A673 (cell line): ENCODE results near the gene FNDC3B. TPM values are rescaled to one million over a fixed set of nuclear protein-coding genes. Genes with fewer than 3 reads are reported as not detected.

Experiments used
- BruUV-seq: library from RNA; stranded (reverse); fragments of 400-500 nt; replicated peaks from 2 replicates; lab custom pipeline; 2021; lab: Mats Ljungman, UMichigan
- CTCF ChIA-PET: fragments of 300-600 bp; sonication (Branson Sonifier 250); formaldehyde crosslinking; loops from one replicate; lab custom pipeline; 2022; ENCODE audit warnings: antibody characterized with exemption; lab: Charles Lee
- POLR2A ChIA-PET: fragments of 300-600 bp; sonication (Branson Sonifier 250); formaldehyde crosslinking; loops from one replicate; lab custom pipeline; 2022; ENCODE audit warnings: antibody characterized with exemption; ENCODE audit not compliant: low non-redundant PET; lab: Charles Lee
- DNase-seq: peaks from one replicate; pipeline ENCODE4 v3.0.0-alpha.2; 2015; ENCODE audit warnings: low spot score
- H3K27ac ChIP-seq: fragments of 200-600 bp; sonication (generic); 2 replicates; pipeline ENCODE4 v1.5.1; 2016; ENCODE audit warnings: mixed run types, low read depth, mild to moderate bottlenecking, mixed read lengths, antibody characterized with exemption, low read length; ENCODE audit not compliant: poor library complexity, severe bottlenecking
- H3K27me3 ChIP-seq: fragments of 200-600 bp; sonication (generic); replicated peaks from 2 replicates; pipeline ENCODE4 v1.6.1; 2017; ENCODE audit warnings: mixed run types, low read depth, mild to moderate bottlenecking, mixed read lengths, antibody characterized with exemption, low read length; ENCODE audit not compliant: insufficient read depth, poor library complexity
- H3K36me3 ChIP-seq: fragments of 200-600 bp; sonication (generic); 2 replicates; pipeline ENCODE4 v1.6.1; 2016; ENCODE audit warnings: mixed run types, mild to moderate bottlenecking, mixed read lengths, antibody characterized with exemption, low read length; ENCODE audit not compliant: insufficient read depth, poor library complexity, severe bottlenecking
- H3K4me1 ChIP-seq: fragments of 200-600 bp; sonication (generic); 2 replicates; pipeline ENCODE4 v1.6.1; 2017; ENCODE audit warnings: mixed run types, mild to moderate bottlenecking, mixed read lengths, antibody characterized with exemption, low read length; ENCODE audit not compliant: insufficient read depth, poor library complexity, severe bottlenecking
- H3K4me3 ChIP-seq: fragments of 200-600 bp; sonication (generic); 2 replicates; pipeline ENCODE4 v1.5.1; 2016; ENCODE audit warnings: low read depth, mixed run types, mild to moderate bottlenecking, mixed read lengths, low read length; ENCODE audit not compliant: poor library complexity, severe bottlenecking
- H3K9me3 ChIP-seq: fragments of 200-600 bp; sonication (generic); 2 replicates; pipeline ENCODE4 v1.6.1; 2016; ENCODE audit warnings: mixed run types, low read depth, mild to moderate bottlenecking, mixed read lengths, antibody characterized with exemption, low read length; ENCODE audit not compliant: poor library complexity, severe bottlenecking
- EZH2 ChIP-seq: fragments of 200-600 bp; sonication (generic); IDR thresholded peaks from 2 replicates; pipeline ENCODE4 v1.6.1; 2017; ENCODE audit warnings: borderline replicate concordance, low read depth, mild to moderate bottlenecking, mixed read lengths, antibody characterized with exemption, low read length; ENCODE audit not compliant: poor library complexity, severe bottlenecking
- intact Hi-C: fragments of 100-400 bp; cut with micrococcal nuclease; formaldehyde crosslinking; loops from one replicate; pipeline ENCODE4 v1.10.0; 2022; ENCODE audit not compliant: unreplicated experiment
- total RNA-seq: library from RNA; stranded (reverse); gene quantifications from 2 replicates; pipeline ENCODE4 v1.2.3, GENCODE V29; 2021
- TF ChIP-seq, protein P1 (sequence below): fragments of 300-800, 200-600 bp; sonication (generic); conservative IDR thresholded peaks from 2 replicates; pipeline ENCODE4 v1.5.1; 2017; ENCODE audit warnings: low read depth, mild to moderate bottlenecking, antibody characterized with exemption, low read length, moderate library complexity, mixed read lengths

Gene FNDC3B
- total RNA-seq, 1 experiment from 2014 or later = 50.8 TPM

DNA sequence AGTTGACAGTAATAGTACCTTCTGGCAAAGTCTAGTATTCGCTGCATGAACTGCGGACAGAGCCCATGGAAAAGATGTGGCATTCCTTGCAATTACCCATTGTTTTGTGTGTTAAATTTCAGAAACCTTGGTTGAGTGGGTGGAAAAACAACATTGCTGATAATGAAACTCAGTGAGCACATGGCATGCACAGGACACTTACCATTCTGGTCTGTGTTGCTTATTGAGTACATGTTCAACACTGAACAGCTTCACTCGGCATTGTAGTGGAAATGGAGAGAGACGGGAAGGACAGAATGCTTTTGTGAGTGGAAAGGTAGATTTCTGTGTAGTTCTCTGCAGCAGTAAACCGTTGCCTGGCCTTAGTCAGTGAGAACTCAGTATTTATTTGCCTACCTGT, 165.3 kb downstream of the FNDC3B start:
- H3K9me3 ChIP-seq = peaks cover 8% of the 10 kb centered on the region
- H3K27ac ChIP-seq = no peak overlapping the region
- no peaks in the 10 kb centered on the region for H3K36me3 ChIP-seq
- peaks cover 32% of the 10 kb centered on the region for H3K4me1 ChIP-seq
- TF ChIP-seq EZH2 = no peak
- TF ChIP-seq, protein P1, sequence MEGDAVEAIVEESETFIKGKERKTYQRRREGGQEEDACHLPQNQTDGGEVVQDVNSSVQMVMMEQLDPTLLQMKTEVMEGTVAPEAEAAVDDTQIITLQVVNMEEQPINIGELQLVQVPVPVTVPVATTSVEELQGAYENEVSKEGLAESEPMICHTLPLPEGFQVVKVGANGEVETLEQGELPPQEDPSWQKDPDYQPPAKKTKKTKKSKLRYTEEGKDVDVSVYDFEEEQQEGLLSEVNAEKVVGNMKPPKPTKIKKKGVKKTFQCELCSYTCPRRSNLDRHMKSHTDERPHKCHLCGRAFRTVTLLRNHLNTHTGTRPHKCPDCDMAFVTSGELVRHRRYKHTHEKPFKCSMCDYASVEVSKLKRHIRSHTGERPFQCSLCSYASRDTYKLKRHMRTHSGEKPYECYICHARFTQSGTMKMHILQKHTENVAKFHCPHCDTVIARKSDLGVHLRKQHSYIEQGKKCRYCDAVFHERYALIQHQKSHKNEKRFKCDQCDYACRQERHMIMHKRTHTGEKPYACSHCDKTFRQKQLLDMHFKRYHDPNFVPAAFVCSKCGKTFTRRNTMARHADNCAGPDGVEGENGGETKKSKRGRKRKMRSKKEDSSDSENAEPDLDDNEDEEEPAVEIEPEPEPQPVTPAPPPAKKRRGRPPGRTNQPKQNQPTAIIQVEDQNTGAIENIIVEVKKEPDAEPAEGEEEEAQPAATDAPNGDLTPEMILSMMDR = no peak
- intact Hi-C loops = no loop called here
- no peaks in the 10 kb centered on the region for H3K27me3 ChIP-seq
- POLR2A ChIA-PET = no interaction called here
- no TSS peak for BruUV-seq
- CTCF ChIA-PET = no interaction called here
- H3K4me3 ChIP-seq = no peak overlapping the region
- no peak for DNase-seq

DNA sequence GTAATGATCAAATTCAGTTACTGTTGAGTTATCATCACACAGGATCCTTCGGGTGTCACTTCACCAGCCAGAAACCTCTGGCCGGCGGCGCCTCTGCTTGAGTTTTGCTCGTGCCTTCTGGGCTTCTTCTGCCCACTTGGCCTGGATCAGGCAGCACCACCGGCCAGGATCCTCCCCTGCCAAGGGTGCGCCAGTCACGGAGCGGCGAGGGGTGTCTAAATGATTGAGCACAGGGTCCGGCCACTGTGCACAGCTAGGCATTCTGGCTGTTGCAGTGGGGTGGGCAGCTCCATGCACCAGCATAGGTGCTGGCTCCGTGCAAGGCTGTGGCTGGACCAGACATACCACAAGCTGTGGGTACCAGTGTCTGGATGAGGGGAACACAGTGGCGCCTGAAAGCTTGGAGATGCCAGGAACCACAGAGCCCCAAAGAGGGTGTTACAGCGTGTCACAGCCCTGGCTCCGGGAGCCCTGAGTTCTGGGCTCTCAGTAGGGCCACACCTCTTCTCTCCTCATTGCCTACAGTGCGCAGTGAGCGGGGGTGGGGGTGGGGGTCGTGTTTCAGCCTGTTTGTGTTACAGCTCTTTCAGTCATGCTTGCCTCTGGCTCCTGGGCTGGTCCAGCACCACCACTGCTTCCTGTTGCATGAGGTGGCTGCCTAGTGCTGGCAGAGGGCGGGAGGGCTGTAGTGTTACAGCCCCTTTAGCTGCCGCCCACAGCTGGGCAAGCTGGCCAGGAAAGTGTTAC, 169.4 kb downstream of the FNDC3B start:
- no peak for DNase-seq
- Histone ChIP-seq H3K27me3 (no peaks in the 10 kb centered on the region), H3K27ac (no peak overlapping the region), H3K4me3 (no peak overlapping the region), H3K9me3 (peaks cover 8% of the 10 kb centered on the region), H3K4me1 (no peaks in the 10 kb centered on the region), H3K36me3 (peaks cover 3% of the 10 kb centered on the region)
- intact Hi-C loops = no loop called here
- no peak for TF ChIP-seq EZH2
- TF ChIP-seq, protein P1 = no peak
- no TSS peak for BruUV-seq
- ChIA-PET CTCF (no interaction called here), POLR2A (no interaction called here)

DNA sequence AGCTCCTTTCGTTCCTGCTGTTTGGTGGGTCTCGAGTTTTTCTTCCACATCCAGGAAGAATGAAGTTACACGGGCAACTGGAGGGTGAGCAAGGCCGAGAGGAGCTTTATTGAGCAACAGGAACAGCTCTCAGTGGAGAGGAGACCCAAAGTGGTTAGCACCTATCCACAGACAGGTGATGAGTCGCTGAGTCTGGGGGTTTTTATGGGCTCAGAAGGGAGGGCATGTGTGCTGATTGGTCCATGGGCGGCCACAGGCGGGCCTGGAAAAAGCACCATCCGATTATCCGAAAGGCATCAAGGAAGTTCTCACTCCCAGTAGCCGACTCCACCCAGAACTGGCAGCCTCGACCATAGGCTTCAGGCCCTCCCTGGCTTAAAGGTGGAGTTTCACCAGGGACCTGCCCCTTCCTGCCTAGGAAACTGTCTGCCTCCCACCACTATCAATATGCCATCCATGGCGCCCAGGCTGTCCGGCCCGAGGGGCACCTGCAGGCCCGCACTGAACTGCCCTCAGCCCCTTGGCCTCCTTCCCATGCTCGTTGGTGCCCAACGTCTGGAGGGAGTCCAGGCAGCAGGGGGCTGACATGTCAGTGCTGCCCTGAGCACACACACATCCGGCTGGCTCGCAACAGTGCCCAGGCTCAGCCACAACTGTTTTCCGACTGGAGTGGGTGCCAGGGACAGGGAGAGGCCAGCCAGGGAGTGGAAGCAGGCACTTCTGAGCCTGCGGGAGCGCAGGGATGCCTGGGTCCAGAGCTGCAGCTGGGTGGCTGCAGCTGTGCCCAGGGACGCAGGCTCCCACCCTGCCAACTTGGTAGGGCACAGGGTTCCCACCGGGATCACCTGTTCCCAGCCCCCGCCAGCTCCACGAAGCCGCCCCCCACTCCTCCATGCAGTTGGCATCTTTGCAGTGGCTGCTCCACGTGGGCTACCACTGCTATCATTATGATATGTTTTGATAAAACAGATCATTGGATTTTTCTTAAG, 170.2 kb downstream of the FNDC3B start:
- H3K27ac ChIP-seq = no peak overlapping the region
- H3K27me3 ChIP-seq = no peaks in the 10 kb centered on the region
- BruUV-seq = no TSS peak
- no peak for TF ChIP-seq EZH2
- TF ChIP-seq, protein P1 = no peak
- H3K36me3 ChIP-seq = peaks cover 3% of the 10 kb centered on the region
- DNase-seq = no peak
- POLR2A ChIA-PET = no interaction called here
- H3K9me3 ChIP-seq = peaks cover 8% of the 10 kb centered on the region
- intact Hi-C loops = no loop called here
- no peak overlapping the region for H3K4me3 ChIP-seq
- no peaks in the 10 kb centered on the region for H3K4me1 ChIP-seq
- CTCF ChIA-PET = no interaction called here
